Activated naive CD4-positive, alpha-beta T cell treated with anti-CD3 and anti-CD28 coated beads for 36 hours (primary cell): ENCODE data around the gene FAM181A. TPM values are rescaled to one million over a fixed set of nuclear protein-coding genes. Genes with fewer than 3 reads are reported as not detected.

Source experiments
- CTCF ChIA-PET: fragments of 350-600 bp; sonication (Branson Sonifier 250); formaldehyde crosslinking; loops from one replicate; lab custom pipeline; 2021; ENCODE audit warnings: antibody characterized with exemption; lab: Charles Lee
- DNase-seq: peaks from one replicate; pipeline ENCODE4 v3.0.0-alpha.2; 2020
- H3K27ac Mint-ChIP-seq: one replicate; pipeline ENCODE4 v1.8.0; 2021; ENCODE audit warnings: mild to moderate bottlenecking, mixed read lengths
- H3K27me3 Mint-ChIP-seq: one replicate; pipeline ENCODE4 v1.8.0; 2021; ENCODE audit warnings: low read depth, mixed read lengths
- H3K36me3 Mint-ChIP-seq: one replicate; pipeline ENCODE4 v1.8.0; 2021; ENCODE audit warnings: low read depth, mixed read lengths
- H3K4me1 Mint-ChIP-seq: one replicate; pipeline ENCODE4 v1.8.0; 2021; ENCODE audit warnings: low read depth, mixed read lengths
- H3K4me3 Mint-ChIP-seq: one replicate; pipeline ENCODE4 v1.8.0; 2021; ENCODE audit warnings: mild to moderate bottlenecking, moderate library complexity, mixed read lengths
- H3K9me3 Mint-ChIP-seq: one replicate; pipeline ENCODE4 v1.8.0; 2021; ENCODE audit warnings: mixed read lengths
- intact Hi-C: fragments of 100-400 bp; cut with micrococcal nuclease; formaldehyde crosslinking; loops from one replicate; pipeline ENCODE4 v1.15.1; 2023
- total RNA-seq, 2 experiments: library from RNA; stranded (reverse); gene quantifications; one replicate each; pipeline ENCODE4 v1.2.3, GENCODE V29; 2021

FAM181A gene
- total RNA-seq, 2 experiments from 2014 or later = not detected

DNA sequence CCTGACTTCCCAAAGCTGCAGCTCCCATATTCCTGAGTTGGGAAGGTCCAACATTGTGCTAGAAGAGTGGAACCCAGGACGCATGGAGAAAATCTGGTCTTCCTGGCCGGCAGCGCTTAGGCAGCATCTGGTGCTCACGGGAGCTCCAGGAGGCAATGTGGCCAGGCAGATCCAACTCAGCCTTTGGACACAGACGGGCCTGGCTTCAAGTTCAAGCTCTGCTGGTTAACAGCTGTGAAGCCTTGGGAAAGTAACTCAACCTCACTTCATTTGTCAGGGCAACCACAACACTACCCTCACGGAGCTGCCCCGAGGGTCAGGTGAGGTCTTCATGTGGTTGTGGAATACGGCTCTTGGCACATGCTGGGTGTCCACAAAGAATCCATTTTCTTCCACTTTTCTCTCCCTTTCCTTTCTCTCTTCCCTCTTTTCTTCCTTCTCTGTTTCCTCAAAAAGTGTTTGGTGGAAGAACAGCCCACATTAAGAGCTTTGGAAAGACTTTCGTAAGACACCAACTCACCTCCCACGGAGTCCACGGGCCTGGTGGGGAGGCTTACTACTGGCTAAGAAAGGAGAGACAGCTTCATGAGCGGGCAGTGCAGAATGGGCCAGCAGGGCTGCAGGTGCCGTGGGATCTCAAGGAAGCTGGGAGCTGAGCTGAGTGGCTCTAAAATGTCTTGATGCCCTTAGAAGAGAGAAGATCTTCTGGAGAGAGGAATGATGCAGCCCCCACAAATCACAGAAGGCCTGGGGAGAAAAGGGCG is 2.4 kb upstream of the FAM181A start:
- intact Hi-C loops = no loop called here
- no peaks in the 10 kb centered on the region for H3K36me3 Mint-ChIP-seq
- no peaks in the 10 kb centered on the region for H3K4me1 Mint-ChIP-seq
- peaks cover under 1% of the 10 kb centered on the region for H3K9me3 Mint-ChIP-seq
- no peak for DNase-seq
- H3K4me3 Mint-ChIP-seq = no peak overlapping the region
- H3K27me3 Mint-ChIP-seq = no peaks in the 10 kb centered on the region
- CTCF ChIA-PET = interaction anchor here (0.8 to 2.0 kb wide), 3 partner anchors 15 to 77 kb away, joined by 3 to 10 read pairs (median 3); no protein-coding TSS in a partner anchor
- no peak overlapping the region for H3K27ac Mint-ChIP-seq

DNA sequence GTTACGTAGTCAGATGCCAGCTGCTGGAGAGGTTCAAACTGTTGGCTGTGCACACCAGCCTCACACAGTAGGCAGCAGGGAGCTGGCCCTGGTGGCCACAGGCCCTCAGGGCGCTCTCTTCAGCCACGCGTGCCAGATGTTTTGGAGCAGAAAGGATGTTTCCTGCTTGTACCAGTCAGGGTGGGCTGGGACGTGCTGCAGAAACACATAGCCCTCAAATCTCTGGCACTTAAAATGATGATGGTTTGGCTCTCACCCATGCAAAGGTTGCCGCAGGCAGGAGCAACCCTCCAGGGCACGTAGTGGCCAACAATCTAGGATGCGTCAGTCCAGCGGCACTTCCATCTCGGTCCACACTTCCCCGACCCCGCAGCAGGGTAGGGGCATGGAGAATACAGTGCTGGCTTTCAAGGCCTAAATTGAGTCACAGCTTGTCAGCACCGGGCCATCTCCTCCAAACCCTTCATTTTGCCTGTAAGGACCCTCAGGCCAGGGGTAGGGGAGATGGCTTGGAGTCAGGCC is 1.7 kb upstream of the FAM181A start:
- CTCF ChIA-PET = no interaction called here

DNA sequence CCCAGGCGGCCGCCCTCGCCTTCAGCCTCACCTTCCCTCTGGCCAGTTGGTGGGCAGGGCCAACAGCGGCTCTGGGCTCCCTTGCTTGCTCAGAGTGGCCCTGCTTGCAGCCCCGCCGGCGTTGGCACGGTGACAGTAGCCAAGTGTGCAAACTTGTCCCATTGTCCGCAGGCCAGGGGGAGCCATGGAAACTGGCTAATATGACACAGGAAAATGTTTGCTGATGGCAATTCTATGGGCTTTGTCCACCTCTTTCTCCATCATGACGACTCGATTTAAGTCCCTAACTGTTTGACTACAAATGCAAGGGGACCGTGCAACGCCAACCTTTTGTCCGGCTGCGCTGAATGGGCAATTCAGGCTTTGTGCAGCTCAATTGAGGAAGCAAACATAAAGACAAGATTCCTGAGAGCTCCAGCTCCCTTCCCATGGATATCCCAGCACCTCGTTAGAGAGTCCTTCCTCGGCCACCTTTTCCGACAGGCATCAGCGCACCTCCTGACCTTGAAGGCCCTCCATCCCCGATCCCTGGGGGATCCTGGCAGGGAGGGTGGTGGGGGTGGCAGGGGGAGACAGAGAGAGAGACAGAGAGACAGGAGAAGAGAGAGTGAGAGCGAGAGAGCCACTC is 785 bp upstream of the FAM181A start:
- Mint-ChIP-seq H3K4me1 (no peaks in the 10 kb centered on the region), H3K9me3 (no peaks in the 10 kb centered on the region), H3K27ac (no peak overlapping the region), H3K36me3 (no peaks in the 10 kb centered on the region), H3K4me3 (no peak overlapping the region), H3K27me3 (no peaks in the 10 kb centered on the region)
- CTCF ChIA-PET = interaction anchor here (0.6 kb wide), 1 partner anchor 270 kb away, joined by 4 read pairs; no protein-coding TSS in a partner anchor
- no peak for DNase-seq
- intact Hi-C loops = no loop called here

More for the DNA sequence above, 1.7 kb upstream of the FAM181A start:
- Mint-ChIP-seq H3K9me3 (no peaks in the 10 kb centered on the region), H3K27me3 (no peaks in the 10 kb centered on the region), H3K27ac (no peak overlapping the region), H3K36me3 (no peaks in the 10 kb centered on the region), H3K4me3 (no peak overlapping the region), H3K4me1 (no peaks in the 10 kb centered on the region)
- DNase-seq = no peak
- intact Hi-C loops = no loop called here

DNA sequence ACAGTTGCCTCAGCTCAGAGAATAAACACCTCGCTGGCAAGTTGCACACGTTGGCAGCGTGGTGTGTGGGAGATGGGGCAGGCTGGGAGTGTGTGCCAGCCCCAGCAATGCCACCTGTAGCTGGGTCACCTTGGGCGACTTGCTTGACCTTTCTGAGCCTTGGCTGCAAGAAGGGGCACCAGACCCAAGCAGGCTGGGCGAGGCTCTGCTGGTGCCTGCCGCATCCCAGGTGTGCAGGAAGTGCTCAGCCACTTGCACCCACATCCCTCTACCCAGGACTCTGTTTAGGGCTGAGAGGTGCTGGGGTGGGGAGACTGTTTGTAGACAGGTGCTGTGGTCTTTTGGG is 629 bp downstream of the FAM181A start:
- Mint-ChIP-seq H3K27ac (no peak overlapping the region), H3K4me1 (no peaks in the 10 kb centered on the region), H3K27me3 (no peaks in the 10 kb centered on the region), H3K4me3 (no peak overlapping the region), H3K9me3 (no peaks in the 10 kb centered on the region), H3K36me3 (no peaks in the 10 kb centered on the region)
- intact Hi-C loops = no loop called here
- CTCF ChIA-PET = no interaction called here
- DNase-seq = no peak

DNA sequence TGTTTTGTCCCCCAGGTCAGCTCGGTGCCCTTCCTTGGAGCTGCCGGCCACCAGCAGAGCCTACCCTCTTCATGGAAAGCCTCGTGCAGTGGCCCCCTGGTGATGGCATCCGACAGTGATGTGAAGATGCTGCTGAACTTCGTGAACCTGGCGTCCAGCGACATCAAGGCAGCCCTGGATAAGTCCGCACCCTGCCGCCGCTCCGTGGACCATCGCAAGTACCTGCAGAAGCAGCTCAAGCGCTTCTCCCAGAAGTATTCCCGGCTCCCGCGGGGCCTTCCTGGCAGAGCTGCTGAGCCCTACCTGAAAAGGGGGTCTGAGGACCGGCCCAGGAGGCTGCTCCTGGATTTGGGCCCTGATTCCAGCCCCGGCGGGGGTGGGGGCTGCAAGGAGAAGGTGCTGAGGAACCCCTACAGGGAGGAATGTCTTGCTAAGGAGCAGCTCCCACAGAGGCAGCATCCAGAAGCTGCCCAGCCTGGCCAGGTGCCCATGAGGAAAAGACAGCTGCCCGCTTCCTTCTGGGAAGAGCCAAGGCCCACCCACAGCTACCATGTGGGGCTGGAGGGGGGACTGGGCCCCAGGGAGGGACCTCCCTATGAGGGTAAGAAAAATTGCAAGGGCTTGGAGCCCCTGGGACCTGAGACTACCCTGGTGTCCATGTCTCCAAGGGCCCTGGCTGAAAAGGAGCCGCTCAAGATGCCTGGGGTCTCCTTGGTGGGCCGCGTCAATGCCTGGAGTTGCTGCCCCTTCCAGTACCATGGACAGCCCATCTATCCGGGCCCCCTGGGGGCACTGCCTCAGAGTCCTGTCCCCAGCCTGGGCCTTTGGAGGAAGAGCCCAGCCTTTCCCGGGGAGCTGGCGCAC is 1.3 kb downstream of the FAM181A start:
- no peak overlapping the region for H3K4me3 Mint-ChIP-seq
- no peak overlapping the region for H3K27ac Mint-ChIP-seq
- DNase-seq = no peak
- intact Hi-C loops = no loop called here
- no peaks in the 10 kb centered on the region for H3K9me3 Mint-ChIP-seq
- H3K4me1 Mint-ChIP-seq = no peaks in the 10 kb centered on the region
- no peaks in the 10 kb centered on the region for H3K27me3 Mint-ChIP-seq
- no peaks in the 10 kb centered on the region for H3K36me3 Mint-ChIP-seq
- CTCF ChIA-PET = no interaction called here

DNA sequence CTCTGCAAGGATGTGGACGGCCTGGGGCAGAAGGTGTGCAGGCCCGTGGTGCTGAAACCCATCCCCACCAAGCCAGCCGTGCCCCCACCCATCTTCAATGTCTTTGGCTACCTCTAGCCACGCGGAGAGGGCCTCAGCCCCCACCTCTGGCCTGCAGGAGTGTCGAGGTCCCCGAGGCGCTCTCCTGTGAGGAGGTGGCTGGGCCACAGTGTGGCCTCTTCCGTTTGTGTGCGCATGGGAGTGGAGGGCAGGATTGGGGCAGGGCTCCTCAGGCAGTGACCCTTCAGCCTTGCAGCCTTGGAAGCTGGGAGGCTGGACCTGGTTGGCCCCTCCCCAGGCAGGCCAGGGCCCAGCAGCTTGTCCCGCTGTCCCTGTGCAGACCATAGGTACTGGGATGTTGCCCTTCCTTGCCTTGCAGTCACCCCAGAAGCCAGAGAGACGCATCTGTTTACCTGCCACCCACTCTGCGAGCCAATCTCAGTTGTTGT is 1.9 kb downstream of the FAM181A start:
- CTCF ChIA-PET = no interaction called here
- DNase-seq = no peak
- Mint-ChIP-seq H3K4me1 (no peaks in the 10 kb centered on the region), H3K27me3 (no peaks in the 10 kb centered on the region), H3K9me3 (no peaks in the 10 kb centered on the region), H3K27ac (no peak overlapping the region), H3K4me3 (no peak overlapping the region), H3K36me3 (peaks cover 1% of the 10 kb centered on the region)
- intact Hi-C loops = no loop called here

DNA sequence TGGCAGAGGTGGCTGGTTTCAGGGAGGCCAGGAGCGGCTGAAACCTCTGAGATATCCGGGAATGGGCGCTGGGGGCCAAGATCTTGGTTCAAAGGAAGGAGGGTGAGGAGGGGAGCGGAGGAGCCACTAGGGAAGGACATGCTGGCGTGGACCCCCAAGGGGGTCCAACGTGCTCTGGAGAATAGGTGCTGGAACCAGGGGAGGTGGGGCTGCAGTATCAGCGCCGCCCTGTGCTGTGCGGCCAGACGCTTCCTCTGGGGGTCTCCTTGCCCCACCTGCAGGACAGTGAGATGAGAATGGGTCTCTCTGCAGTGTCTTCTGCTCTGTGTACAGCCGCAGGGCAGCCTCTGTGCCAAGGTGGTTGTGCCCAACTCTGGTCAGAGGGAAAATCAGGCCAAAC is 2.5 kb downstream of the FAM181A start:
- CTCF ChIA-PET = interaction anchor here (1.3 to 1.5 kb wide), 2 partner anchors 11 to 42 kb away, joined by 3 to 5 read pairs; no protein-coding TSS in a partner anchor
- no peak overlapping the region for H3K4me3 Mint-ChIP-seq

DNA sequence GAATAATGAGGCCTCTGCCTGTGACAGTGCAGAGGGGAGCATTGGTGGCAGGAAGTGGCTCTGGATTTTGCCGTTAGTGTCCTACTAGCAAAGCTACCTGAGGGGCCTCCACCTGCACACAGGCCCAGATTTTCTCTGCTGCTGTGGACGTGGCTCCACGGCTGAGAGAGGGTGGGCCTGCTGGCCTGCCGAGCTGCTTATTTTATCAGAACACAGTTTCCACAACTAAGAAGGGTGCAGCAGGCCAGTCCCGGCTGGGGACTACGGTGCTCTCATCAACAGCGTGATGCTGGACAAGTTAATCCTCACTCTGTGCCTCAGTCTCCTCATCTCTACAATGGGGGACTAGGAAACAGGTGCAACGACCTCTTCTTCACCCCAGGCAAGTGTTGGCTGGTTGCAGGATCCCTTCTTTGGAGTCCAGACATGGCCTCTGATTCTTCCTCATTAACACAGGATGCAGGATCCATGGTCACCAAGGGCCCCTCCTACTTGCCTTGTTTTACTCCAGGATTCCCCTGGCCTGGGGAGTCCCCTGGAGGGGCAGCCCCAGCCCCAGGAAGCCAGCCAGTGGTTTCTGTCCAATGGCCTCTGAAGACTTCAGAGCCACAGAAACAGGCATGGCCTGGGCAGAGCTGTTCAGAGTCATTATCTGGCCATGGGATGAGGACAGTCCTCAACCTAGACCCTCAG is 3.3 kb downstream of the FAM181A start:
- H3K27me3 Mint-ChIP-seq = no peaks in the 10 kb centered on the region
- no peaks in the 10 kb centered on the region for H3K4me1 Mint-ChIP-seq
- H3K9me3 Mint-ChIP-seq = no peaks in the 10 kb centered on the region
- no peak overlapping the region for H3K27ac Mint-ChIP-seq
- peak; percentile 15 for DNase-seq
- H3K4me3 Mint-ChIP-seq = no peak overlapping the region
- H3K36me3 Mint-ChIP-seq = peaks cover 1% of the 10 kb centered on the region
- intact Hi-C loops = no loop called here
- CTCF ChIA-PET = interaction anchor here (1.2 to 1.5 kb wide), 3 partner anchors 10 to 98 kb away, joined by 3 to 5 read pairs (median 3); no protein-coding TSS in a partner anchor

More for the DNA sequence above, 2.5 kb downstream of the FAM181A start:
- Mint-ChIP-seq H3K9me3 (no peaks in the 10 kb centered on the region), H3K36me3 (peaks cover 1% of the 10 kb centered on the region), H3K4me1 (no peaks in the 10 kb centered on the region), H3K27ac (no peak overlapping the region), H3K27me3 (no peaks in the 10 kb centered on the region)
- no peak for DNase-seq
- intact Hi-C loops = no loop called here

DNA sequence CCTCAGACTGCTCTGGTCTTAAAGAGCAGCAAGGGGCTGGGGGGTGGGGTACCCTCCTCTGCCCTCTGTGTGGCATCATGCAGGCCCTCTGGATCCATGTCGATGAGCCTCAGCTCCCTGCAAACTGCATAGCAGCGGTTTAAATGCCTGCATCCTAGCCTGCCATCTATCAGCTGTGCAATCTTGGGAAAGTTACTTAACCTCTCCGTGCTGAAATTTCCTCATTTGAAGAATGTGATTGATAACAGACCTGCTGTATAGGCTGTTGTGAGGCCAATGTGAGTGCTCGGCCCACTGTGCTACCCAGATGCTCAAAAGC is 3.8 kb downstream of the FAM181A start:
- Mint-ChIP-seq H3K27me3 (no peaks in the 10 kb centered on the region), H3K4me3 (no peak overlapping the region), H3K36me3 (peaks cover 1% of the 10 kb centered on the region), H3K9me3 (no peaks in the 10 kb centered on the region), H3K4me1 (no peaks in the 10 kb centered on the region), H3K27ac (no peak overlapping the region)
- CTCF ChIA-PET = interaction anchor here (1.2 to 1.5 kb wide), 3 partner anchors 9 to 98 kb away, joined by 3 to 5 read pairs (median 3); no protein-coding TSS in a partner anchor
- DNase-seq = no peak
- intact Hi-C loops = no loop called here

DNA sequence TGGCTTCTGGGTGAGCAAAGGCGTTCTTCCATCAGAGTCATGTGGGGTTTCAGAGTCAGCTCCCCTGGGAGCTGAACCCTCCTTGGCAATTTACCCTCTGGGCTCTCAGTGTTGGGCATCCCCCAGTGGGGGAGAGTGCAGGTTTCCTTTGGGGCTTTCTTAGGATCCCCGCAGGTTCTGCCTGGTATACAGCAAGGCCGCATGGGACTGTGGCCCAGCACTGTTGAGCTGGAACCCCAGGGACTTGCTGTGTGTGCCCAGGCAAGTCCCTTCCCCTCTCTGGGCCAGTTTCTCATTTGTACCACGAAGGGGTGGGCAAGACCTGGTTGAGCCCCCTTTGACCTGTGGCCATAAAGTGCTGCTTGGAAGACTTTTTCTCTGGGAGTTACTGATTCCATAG is 5.5 kb downstream of the FAM181A start:
- Mint-ChIP-seq H3K36me3 (peaks cover 1% of the 10 kb centered on the region), H3K27me3 (peaks cover 8% of the 10 kb centered on the region), H3K4me1 (no peaks in the 10 kb centered on the region), H3K9me3 (no peaks in the 10 kb centered on the region), H3K4me3 (no peak overlapping the region), H3K27ac (no peak overlapping the region)
- no peak for DNase-seq
- CTCF ChIA-PET = interaction anchor here (0.6 kb wide), 1 partner anchor 105 kb away, joined by 3 read pairs; no protein-coding TSS in a partner anchor
- intact Hi-C loops = no loop called here

DNA sequence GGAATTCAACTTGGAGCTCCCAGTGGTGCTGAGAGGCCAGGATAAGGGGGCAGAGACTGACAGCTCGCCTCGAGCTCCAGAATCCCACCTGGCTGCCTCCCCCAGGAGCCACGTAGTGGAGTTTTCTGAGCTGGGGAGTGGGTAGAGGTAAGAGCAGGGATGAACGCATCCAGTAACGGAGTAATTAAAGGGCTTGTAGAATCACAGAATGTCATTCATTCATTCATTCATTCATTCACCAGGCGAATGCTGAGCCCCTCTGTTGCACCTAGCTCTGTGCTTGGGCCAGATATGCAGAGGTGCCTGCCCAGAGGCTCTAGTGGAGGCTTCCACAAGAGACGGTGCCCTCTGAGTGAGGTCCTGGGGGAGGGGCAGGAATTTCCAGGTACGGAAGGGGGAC is 8.1 kb downstream of the FAM181A start:
- no peak overlapping the region for H3K27ac Mint-ChIP-seq
- H3K9me3 Mint-ChIP-seq = no peaks in the 10 kb centered on the region
- no peak overlapping the region for H3K4me3 Mint-ChIP-seq
- intact Hi-C loops = no loop called here
- CTCF ChIA-PET = interaction anchor here (0.6 to 12.8 kb wide), 6 partner anchors 34 to 322 kb away, joined by 3 to 384 read pairs (median 6); partner anchors contain the start of gene CCDC197
- peaks cover 1% of the 10 kb centered on the region for H3K36me3 Mint-ChIP-seq
- no peak for DNase-seq
- H3K4me1 Mint-ChIP-seq = peaks cover 3% of the 10 kb centered on the region
- H3K27me3 Mint-ChIP-seq = peaks cover 19% of the 10 kb centered on the region
